HUES48 (cell line): ENCODE measurements around the gene TNNC1.

Experiments used
- H3K27ac ChIP-seq: one replicate; pipeline ENCODE4 v1.7.0; 2013; ENCODE audit warnings: low read depth, low read length, inconsistent platforms
- H3K27me3 ChIP-seq: 2 replicates; pipeline ENCODE4 v1.6.1; 2013; ENCODE audit warnings: mild to moderate bottlenecking, low read length; ENCODE audit not compliant: control insufficient read depth, insufficient read depth
- H3K36me3 ChIP-seq: 2 replicates; pipeline ENCODE4 v1.6.1; 2013; ENCODE audit warnings: low read length; ENCODE audit not compliant: control insufficient read depth, insufficient read depth
- H3K4me1 ChIP-seq: 2 replicates; pipeline ENCODE4 v1.6.1; 2013; ENCODE audit warnings: mild to moderate bottlenecking, low read length; ENCODE audit not compliant: control insufficient read depth, insufficient read depth
- H3K4me3 ChIP-seq: 2 replicates; pipeline ENCODE4 v1.5.1; 2013; ENCODE audit warnings: mild to moderate bottlenecking, low read depth, low read length
- H3K9ac ChIP-seq: 2 replicates; pipeline ENCODE4 v1.6.1; 2013; ENCODE audit warnings: mild to moderate bottlenecking, low read depth, low read length, moderate library complexity
- H3K9me3 ChIP-seq: 2 replicates; pipeline ENCODE4 v1.6.1; 2013; ENCODE audit warnings: low read length; ENCODE audit not compliant: control insufficient read depth, insufficient read depth

Gene TNNC1

DNA sequence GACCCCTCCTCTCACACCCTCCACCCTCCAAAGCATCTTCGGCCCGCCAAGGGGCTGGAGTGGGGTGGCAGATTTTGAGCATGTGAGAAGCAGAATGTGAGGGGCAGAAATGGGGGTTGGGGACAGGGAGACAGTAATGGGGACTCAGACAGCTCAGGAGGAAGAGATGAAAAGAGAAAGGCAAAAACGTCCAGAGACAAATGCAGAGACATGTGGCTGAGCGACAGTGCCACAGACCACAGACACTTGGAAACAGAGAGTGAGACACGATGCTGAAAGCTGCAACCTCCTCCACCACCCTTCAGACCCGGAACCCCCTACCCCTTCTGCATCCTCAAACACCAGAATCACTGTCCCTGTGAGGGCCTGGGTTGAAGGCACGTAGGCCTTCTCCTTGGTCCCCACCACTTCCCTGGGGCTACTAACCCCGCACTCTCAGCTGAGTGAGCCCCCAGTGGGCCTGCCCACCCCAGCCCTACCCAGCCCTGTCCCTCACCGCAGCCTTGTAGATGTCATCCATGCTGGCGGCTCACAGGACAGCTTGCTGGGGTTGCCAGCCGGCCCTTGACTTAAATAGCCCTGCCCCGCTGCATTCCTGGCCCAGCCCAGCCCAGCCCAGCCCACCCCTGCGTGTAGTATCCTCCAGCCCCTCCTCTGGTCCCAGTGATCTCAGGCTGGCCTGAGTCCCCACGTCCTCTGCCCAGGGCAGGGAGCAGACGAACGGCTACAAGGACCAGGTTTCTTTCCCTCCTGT, at the start of gene TNNC1:
TSS of gene TNNC1 (minus strand) at position 546 of the 754 bp plus-strand sequence. CDS start at position 520, 26 bp downstream.
- Histone ChIP-seq H3K4me3 (no peak within 1 kb of the TSS), H3K27me3 (no peaks in the 10 kb centered on the region), H3K9ac (no peak within 1 kb of the TSS), H3K4me1 (peaks cover 25% of the 10 kb centered on the region), H3K36me3 (peaks cover 17% of the 10 kb centered on the region), H3K9me3 (no peaks in the 10 kb centered on the region), H3K27ac (peak within 1 kb of the TSS; percentile 17)

DNA sequence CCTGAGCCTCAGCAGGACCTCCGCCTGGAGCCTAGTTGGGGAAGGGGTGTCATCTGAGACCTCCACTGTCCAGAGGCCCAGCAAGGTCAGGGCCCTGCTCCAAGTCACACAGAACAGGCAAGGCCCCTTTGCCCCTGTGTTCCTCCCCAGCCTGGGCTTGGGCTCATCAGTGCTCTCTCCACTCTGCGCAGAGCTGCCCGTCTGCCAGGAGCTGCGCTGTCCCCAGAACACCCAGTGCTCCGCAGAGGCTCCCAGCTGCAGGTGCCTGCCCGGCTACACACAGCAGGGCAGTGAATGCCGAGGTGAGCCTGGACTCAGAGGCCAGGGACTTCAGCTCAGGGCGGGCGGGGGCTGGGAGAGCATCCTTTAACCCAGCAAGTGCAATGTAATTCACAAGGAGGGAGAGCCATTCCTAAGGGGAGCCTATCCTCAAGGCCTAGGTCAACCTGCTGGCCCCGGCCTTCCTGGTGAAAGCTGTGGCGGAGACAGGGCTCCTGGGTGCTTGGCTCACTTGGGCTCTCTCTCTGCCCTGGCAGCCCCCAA, 49.0 kb upstream of the TNNC1 start:
- Histone ChIP-seq H3K9me3 (no peaks in the 10 kb centered on the region), H3K27ac (no peak overlapping the region), H3K27me3 (no peaks in the 10 kb centered on the region), H3K4me3 (no peak overlapping the region), H3K4me1 (no peaks in the 10 kb centered on the region; the same call in 1 of the 2 replicates), H3K36me3 (no peaks in the 10 kb centered on the region), H3K9ac (no peak overlapping the region)

DNA sequence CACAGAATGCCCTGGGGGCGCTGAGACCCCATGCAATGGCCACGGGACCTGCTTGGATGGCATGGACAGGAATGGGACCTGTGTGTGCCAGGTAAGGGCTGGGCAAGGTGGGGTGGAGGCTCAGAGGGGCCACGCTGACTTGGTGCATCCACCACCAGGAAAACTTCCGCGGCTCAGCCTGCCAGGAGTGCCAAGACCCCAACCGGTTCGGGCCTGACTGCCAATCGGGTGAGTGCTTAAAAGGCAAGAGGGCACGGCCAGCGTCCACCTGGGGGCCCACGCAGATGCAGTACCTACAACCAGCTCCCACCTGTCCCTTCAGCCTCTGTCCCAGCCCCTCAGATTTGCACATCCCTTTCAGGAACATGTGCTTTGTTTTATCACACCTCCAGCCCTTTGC, 48.2 kb upstream of the TNNC1 start:
- Histone ChIP-seq H3K27me3 (no peaks in the 10 kb centered on the region), H3K4me1 (no peaks in the 10 kb centered on the region; the same call in 1 of the 2 replicates), H3K4me3 (no peak overlapping the region), H3K9me3 (no peaks in the 10 kb centered on the region), H3K36me3 (no peaks in the 10 kb centered on the region), H3K9ac (no peak overlapping the region), H3K27ac (no peak overlapping the region)

- Histone ChIP-seq H3K27ac (no peak overlapping the region), H3K9ac (no peak overlapping the region), H3K4me1 (no peaks in the 10 kb centered on the region; the same call in 1 of the 2 replicates), H3K27me3 (no peaks in the 10 kb centered on the region), H3K4me3 (no peak overlapping the region), H3K36me3 (no peaks in the 10 kb centered on the region), H3K9me3 (no peaks in the 10 kb centered on the region)
Observed at GRCh38 chr3:52501046-52501445, 47.2 kb upstream of the TNNC1 start.

- Histone ChIP-seq H3K9ac (no peak overlapping the region), H3K27ac (no peak overlapping the region), H3K4me1 (no peaks in the 10 kb centered on the region)
Observed at GRCh38 chr3:52498137-52499054, 44.6 kb upstream of the TNNC1 start.

DNA sequence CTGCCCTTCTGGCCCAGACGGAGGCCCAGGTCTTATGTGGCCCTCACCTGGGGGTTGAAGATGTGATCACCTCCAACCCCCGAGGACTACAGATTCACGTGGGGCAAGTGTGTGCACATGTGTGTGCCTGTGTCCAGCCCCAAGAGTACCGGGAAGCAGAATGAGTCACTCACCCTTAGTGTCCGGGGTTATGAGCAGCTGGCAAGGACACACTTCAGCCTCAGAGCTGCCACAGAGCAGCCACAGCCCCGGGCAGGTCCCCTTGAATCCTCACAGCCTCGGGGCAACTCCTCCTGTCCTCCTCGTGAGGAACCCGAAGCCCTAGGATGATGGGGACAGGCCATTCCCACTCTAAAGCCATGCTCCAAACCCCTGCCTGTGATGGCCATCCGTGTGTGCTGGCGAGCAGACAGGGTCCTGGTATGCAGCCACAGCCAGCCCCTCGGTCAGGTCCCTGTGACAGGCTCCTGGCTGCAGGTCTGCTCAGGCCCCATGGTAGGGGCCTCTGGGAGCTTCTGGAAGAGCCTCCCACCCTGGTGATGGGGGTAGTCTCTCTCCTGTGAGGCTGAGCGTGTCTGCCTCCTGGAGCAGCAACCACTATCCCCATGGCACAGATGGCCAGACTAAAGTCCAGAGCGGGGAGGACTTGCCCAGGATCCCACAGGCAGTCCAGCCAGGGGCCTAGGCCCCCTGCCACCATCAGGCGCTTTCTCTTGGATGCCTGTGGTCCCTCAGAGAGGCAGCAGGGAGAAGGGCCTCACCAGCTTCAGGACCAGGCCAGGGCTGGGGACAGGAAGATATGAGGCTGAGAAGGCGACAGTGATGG, 42.1 kb upstream of the TNNC1 start:
- Histone ChIP-seq H3K27me3 (no peaks in the 10 kb centered on the region), H3K4me1 (no peaks in the 10 kb centered on the region), H3K27ac (no peak overlapping the region), H3K9ac (no peak overlapping the region), H3K9me3 (no peaks in the 10 kb centered on the region), H3K36me3 (peaks cover 19% of the 10 kb centered on the region), H3K4me3 (no peak overlapping the region)

More at GRCh38 chr3:52498137-52499054, 44.6 kb upstream of the TNNC1 start:
- Histone ChIP-seq H3K27me3 (no peaks in the 10 kb centered on the region), H3K36me3 (no peaks in the 10 kb centered on the region), H3K9me3 (no peaks in the 10 kb centered on the region), H3K4me3 (no peak overlapping the region)

GRCh38 chr3:52494886-52495495, 41.1 kb upstream of the TNNC1 start, which contains the start of gene STAB1:
STAB1 (plus strand) TSS chr3:52495338; CDS start chr3:52495414, 76 bp downstream.
- Histone ChIP-seq H3K27ac (no peak within 1 kb of the TSS), H3K4me3 (no peak within 1 kb of the TSS), H3K9me3 (no peaks in the 10 kb centered on the region), H3K4me1 (no peaks in the 10 kb centered on the region), H3K36me3 (peaks cover 29% of the 10 kb centered on the region), H3K27me3 (no peaks in the 10 kb centered on the region), H3K9ac (no peak within 1 kb of the TSS)

- no peaks in the 10 kb centered on the region for H3K27me3 ChIP-seq
- H3K27ac ChIP-seq, result no peak overlapping the region
- no peak overlapping the region for H3K9ac ChIP-seq
Observed at GRCh38 chr3:52494445-52494844, 40.6 kb upstream of the TNNC1 start.

DNA sequence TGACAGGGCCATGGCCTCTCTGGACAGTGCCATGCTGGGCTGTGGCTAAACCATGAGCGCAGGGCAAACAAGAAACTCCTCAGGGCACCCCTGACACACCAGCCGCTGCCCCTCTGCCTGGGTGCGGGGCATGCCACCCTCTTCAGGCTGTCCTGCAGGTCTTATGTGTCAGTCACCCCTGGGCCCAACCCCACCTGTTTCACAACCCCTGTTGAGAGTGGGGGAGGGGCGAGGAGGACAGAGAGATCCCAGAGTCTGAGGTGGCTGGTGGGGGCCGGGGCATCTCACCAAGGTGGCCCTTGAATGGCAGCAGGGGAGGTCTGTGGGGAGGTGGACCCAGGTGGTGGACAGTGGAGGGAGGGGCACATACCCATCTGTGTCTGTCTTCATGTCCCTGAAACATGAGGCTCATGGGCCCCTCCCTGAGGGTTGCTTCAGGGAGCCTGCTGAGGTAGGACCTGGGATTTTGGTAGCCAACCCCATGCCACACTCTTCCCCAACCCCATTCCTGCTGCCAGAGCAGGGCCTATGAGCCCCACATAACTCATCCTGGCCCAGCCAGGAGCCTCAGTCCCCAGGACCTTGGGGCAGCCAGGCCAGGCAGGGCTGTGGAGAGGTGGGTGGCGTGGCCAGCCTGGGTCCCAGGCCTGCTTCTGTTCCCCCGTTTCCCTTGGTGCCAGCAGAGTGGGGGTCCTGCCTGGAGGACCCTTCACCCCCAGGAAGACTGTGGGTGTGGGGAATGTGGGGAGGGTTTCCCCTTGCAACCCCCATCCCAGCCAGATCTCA, 39.6 kb upstream of the TNNC1 start:
- no peaks in the 10 kb centered on the region for H3K27me3 ChIP-seq
- no peak overlapping the region for H3K4me3 ChIP-seq
- H3K9ac ChIP-seq, result no peak overlapping the region
- no peak overlapping the region for H3K27ac ChIP-seq
- H3K36me3 ChIP-seq, result peaks cover 43% of the 10 kb centered on the region
- H3K4me1 ChIP-seq, result no peaks in the 10 kb centered on the region
- no peaks in the 10 kb centered on the region for H3K9me3 ChIP-seq

More at GRCh38 chr3:52494445-52494844, 40.6 kb upstream of the TNNC1 start:
- H3K4me1 ChIP-seq, result no peaks in the 10 kb centered on the region
- H3K9me3 ChIP-seq, result no peaks in the 10 kb centered on the region
- peaks cover 35% of the 10 kb centered on the region for H3K36me3 ChIP-seq
- H3K4me3 ChIP-seq, result no peak overlapping the region
